HG03432 (cell line): ENCODE data around the gene PDK1.

Experiments
- ATAC-seq: cut with Tn5 transposase; IDR thresholded peaks from one replicate; pipeline ENCODE4 v1.9.1; 2021; ENCODE audit warnings: mild to moderate bottlenecking, moderate library complexity; ENCODE audit not compliant: unreplicated experiment

The PDK1 gene

DNA sequence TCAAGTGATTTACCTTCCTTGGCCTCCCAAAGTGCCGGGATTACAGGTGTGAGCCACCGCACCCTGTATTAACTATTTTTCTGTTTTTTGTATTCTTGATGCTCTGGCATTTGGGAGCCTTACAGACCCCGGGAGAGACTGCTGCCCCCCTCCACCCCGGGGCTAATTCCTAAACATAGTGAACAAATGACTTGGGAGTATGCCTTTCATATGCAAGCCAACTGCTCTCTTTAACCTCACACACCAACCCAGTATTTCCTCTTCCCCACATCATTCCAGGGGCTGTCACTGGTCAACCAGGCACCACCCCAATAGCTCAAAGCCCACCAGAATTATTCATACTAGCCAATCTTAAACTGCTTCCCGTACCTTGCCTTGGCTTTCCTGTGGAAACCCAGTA lies 79.7 kb downstream of the PDK1 start:
- ATAC-seq = no peak

DNA sequence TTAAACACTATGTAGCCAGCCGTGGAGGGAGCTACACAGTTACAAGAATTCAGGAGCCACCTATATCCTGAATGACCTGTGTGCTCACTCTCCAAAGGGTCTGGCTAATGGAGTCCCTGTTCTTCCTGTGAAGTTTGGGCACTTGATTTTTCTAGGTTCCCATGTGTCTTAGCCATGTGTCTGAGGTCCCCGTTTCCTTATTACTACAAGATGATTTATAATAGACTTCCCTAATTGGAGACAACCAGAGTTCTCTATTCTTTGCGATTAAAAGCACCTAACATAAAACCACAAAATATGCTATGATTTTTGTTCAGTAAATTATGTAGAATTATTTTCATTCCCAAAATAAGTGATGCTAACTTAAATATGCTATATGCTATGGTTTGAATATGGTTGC lies 83.4 kb downstream of the PDK1 start:
- ATAC-seq = no peak

DNA sequence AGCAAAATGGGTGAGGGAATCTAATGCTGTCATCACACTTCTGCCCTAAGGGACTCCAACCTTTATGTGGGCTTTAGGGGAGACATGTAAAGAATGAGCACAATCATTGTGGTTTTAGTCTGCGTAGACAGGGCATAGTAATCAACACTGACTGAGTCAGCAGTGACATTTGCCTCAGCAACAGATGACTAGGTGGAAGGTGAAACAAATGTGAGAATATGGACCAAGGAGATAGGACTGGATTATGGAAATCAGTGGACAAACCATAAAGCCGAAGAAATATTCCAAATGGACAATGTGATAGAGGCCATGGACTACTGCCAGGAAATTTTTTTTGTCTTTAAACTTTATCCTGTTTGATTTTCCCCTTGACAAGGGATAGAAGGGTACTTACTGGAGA lies 83.9 kb downstream of the PDK1 start:
- no peak for ATAC-seq

DNA sequence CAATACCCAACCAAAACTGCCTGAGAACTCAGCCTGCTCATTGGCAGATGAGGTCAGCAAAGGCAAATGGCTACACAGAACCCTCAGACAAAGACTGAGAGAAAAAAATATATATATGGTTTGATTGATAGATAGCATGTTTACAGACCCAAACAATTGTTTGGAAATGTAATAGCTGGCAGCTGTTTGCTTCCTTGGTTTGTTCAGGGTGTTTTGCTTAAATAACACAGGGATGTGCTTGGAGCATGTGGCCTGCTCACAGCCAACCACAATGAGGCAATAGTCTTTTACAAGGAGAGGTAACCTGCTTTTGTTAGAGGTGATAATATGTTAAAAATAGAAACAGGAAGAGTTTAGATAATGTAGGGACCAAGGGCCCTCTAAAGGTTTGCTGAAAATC lies 84.5 kb downstream of the PDK1 start:
- no peak for ATAC-seq

DNA sequence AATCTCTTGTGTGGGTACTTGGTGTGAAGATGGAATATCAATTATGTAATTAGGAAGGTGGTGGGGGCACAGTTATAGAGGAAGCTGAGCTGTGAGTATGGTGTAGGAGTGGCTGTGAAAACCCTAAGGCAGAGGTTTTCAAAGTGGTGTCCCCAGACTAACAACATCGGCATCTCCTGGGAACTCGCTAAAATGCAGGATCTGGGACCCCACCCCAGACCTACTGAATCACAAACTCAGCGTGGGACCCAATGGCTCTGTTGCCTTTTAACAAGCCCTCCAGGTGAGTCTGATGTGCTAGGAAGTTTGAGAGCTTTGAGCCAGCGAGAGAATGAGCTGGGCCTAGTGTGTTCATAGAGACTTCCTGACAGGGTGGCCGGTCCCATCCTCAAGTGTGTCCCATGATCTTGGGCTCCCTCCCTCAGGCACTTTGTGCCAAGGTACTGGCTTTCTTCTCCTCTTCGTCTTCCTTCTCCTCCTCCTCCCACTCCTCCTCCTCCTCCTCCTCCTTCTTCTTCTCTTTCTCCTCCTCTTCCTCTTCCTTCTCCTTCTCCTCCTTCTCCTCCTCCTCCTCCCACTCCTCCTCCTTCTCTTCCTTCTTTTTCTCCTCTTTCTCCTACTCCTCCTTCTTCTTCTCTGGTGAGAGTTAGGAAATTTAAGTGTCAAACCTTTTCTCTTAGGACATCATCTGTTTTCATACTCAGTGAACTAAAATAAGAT lies 86.6 kb downstream of the PDK1 start:
- no peak for ATAC-seq

DNA sequence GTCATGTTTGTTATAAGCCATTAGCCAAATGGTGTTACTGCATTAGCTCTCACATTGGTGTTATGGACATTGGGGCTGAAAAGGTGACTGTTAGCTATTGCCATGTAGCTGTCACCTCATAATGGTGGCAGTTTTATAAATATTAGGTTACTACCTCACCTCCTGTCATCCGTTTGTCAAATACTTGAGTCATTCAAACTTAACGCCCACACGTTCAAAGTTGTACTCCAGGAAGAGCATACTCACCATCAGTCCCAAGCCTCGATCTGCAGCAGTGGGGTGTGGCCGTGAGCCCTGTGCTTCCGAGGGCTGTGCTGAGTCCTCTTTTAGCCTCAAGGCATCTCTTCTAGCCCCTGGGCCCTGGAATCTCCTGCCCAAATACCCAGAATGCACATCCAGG lies 87.3 kb downstream of the PDK1 start:
- ATAC-seq = no peak

DNA sequence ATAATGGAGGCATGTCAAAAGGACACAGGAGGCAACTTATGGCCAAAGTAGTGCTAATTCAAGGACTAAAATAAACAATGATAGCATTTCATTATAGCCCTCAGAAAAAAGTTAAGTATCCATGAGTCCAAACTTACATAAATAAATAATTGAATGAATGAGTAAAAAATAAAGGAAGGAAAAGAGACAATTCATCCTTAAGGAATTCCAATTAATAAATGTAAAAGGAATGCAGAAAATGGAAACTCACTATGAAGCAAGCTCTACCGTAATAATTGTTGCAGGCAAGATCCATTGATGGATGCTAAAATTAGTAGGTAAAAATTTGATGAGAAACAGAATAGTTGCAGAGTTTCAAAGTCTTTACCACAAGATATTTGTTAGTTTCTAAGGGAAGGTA lies 91.5 kb downstream of the PDK1 start:
- ATAC-seq = no peak

DNA sequence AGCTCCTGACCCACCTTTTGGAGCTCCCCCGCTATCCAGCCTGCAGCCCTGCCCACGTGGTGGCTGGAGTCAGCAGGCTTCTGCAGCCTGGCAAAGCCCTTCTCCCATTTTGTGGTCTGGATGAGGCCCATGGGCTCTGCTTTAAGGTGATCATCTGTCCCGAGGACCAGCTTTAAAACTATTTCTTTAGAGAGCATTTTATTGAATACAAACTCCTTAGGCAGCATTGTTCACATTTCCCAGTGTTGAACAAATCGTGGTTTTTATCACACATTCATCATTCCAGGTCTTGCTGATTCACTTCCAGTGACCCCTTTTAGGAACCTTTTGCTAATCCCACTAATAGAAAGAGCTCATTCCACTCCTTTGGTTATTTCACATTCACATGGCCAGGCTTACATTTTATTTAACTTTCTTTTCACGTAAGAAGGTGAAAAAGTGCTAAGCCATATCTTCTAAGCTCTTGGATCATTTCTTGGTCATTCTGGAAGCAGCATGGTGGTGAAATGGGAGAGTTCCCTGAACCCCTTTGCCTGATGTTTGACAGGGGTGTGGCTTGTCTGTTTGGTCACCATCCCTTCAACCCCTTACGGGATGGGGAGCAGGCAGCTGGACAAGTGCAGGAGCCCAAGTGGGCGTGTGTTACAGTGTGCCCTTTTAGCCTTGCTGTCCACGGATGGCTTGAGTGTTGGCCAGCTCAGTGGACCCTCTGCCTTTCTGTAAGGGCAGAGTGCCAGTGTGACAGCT lies 99.4 kb downstream of the PDK1 start:
- no peak for ATAC-seq

DNA sequence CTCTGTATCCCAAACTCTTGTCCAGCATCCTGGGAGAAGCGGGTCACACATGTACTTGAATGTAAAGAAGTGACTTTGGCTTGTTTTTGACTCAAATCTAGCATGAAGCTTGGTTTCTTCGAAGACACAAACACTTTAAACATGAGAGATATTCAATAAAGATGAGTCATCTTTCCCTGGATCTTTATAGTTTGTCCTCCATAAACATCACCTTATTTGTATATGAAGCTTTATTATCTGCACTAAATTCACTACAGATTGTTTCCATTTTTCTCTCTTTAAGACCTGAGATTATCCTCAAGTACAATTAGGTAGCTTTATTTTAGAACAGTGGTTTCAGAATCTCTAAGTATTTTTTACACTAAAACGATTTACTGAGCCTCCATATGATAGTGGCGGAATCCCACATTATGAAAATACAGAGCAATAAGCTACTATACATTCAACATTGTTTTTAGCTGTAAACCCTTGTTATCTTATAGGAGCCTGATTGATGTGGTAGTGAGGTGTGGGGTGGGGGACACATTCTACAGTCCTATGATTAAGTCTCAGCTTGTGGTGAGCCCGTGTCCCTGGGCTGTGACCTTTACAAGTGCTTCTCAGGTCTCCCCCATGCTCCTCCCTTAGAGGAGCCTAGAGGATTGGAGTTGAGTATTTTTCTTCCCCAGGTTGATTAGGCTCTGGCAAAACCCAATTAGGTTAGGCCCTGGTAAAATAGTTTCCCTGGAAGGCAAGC lies 100.1 kb downstream of the PDK1 start:
- ATAC-seq = no peak
